Measurements from ENCODE around the gene TTF2. TPM values are rescaled to one million over a fixed set of nuclear protein-coding genes. Genes with fewer than 3 reads are reported as not detected.

Gene TTF2
- polyA plus RNA-seq, 1 donor (not counting 4 experiments of a cell fraction or from before 2014, with no cell fraction given): 23.0 TPM

DNA sequence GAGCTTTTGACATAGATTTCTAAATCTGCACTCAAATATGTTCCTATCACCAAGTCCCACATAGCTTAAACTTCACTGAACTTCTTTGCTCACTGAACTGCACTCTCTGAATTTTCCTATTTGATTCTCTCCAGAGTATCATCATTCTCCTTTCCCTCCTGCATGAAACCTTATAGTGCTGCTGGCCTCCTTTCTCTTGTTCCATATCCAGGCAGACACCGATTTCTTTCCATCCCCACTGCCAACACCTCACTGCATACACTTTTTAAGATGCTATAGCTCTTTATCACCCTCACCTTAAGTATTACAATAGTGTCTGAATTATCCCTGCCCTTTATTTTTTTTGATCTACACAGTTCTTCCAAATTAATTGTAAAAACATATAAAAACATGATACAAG lies 64.5 kb downstream of the TTF2 start:
- H4K20me1 ChIP-seq (ENCODE audit: control insufficient read depth, extremely low read depth, insufficient read depth, low read length): no peaks in the 10 kb centered on the region
- no peak for TF ChIP-seq EZH2 (IDR thresholded peaks at IDR 0.05; ENCODE audit: low read length)
- TF ChIP-seq, protein P1, sequence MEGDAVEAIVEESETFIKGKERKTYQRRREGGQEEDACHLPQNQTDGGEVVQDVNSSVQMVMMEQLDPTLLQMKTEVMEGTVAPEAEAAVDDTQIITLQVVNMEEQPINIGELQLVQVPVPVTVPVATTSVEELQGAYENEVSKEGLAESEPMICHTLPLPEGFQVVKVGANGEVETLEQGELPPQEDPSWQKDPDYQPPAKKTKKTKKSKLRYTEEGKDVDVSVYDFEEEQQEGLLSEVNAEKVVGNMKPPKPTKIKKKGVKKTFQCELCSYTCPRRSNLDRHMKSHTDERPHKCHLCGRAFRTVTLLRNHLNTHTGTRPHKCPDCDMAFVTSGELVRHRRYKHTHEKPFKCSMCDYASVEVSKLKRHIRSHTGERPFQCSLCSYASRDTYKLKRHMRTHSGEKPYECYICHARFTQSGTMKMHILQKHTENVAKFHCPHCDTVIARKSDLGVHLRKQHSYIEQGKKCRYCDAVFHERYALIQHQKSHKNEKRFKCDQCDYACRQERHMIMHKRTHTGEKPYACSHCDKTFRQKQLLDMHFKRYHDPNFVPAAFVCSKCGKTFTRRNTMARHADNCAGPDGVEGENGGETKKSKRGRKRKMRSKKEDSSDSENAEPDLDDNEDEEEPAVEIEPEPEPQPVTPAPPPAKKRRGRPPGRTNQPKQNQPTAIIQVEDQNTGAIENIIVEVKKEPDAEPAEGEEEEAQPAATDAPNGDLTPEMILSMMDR (optimal IDR thresholded peaks at IDR 0.05 in 1 of 3, IDR thresholded peaks at IDR 0.05 in 1 of 3, conservative IDR thresholded peaks at IDR 0.05 in 1 of 3; ENCODE audit: extremely low read depth in 1 of 3, insufficient read depth in 2 of 3, low read length in 3 of 3): no peak
- no peaks in the 10 kb centered on the region for H3K79me2 ChIP-seq (ENCODE audit: control insufficient read depth, insufficient read depth, low read length)
- H3K9me1 ChIP-seq (ENCODE audit: control insufficient read depth, extremely low read depth, insufficient read depth, low read length): peaks cover 2% of the 10 kb centered on the region
- H2AFZ ChIP-seq (ENCODE audit: control insufficient read depth, low read length): no peak overlapping the region
- no peak for DNase-seq (ENCODE audit: low read depth, low spot score)
- H3K4me1 ChIP-seq (ENCODE audit: control insufficient read depth, extremely low read depth, insufficient read depth, low read length): peaks cover 12% of the 10 kb centered on the region
- H3K4me3 ChIP-seq (ENCODE audit: control insufficient read depth in 2 of 3, extremely low read depth in 1 of 3, insufficient read depth in 2 of 3, low read depth in 1 of 3, low read length in 3 of 3): no peak overlapping the region
- H3K27ac ChIP-seq (ENCODE audit: control insufficient read depth, insufficient read depth, low read length): no peak overlapping the region
- no peaks in the 10 kb centered on the region for H3K36me3 ChIP-seq (ENCODE audit: control insufficient read depth in 2 of 2, extremely low read depth in 1 of 2, insufficient read depth in 2 of 2, low read length in 2 of 2)
- peaks cover 12% of the 10 kb centered on the region for H3K27me3 ChIP-seq (ENCODE audit: control insufficient read depth, extremely low read depth, insufficient read depth, low read length)
- no peak overlapping the region for H3K9ac ChIP-seq (ENCODE audit: control insufficient read depth, extremely low read depth, insufficient read depth, low read length)
- FAIRE-seq: no peak
- H3K4me2 ChIP-seq (ENCODE audit: control insufficient read depth, extremely low read depth, insufficient read depth, low read depth, low read length): no peak overlapping the region
- no peaks in the 10 kb centered on the region for H3K9me3 ChIP-seq (ENCODE audit: control insufficient read depth, low read depth, low read length)
- dilution Hi-C loops (cut with MboI; ENCODE audit: extremely low pct_ligation_motif_present, low sequenced_read_pairs): no loop called here

DNA sequence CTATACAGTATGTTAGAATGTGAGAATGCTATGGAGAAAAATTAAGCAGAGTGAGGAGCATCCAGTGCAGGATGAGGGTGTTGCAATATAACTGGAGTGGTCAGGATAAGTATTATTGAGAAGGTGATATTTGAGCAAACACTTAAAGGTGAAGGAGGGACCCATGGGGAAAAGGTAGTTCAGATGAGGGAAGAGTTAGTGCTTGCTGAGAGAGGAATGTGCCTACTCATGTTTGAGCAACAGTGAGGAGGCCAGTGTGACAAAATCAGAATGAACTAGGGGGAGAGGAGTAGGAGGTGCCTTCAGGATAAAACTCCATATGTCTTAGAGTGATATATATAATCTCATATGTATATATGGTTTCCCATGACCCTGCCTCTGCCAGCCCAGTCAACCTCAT lies 67.7 kb downstream of the TTF2 start:
- TF ChIP-seq, protein P1 (optimal IDR thresholded peaks at IDR 0.05 in 1 of 3, IDR thresholded peaks at IDR 0.05 in 1 of 3, conservative IDR thresholded peaks at IDR 0.05 in 1 of 3; ENCODE audit: extremely low read depth in 1 of 3, insufficient read depth in 2 of 3, low read length in 3 of 3): no peak
- TF ChIP-seq EZH2 (IDR thresholded peaks at IDR 0.05; ENCODE audit: low read length): no peak
- no peak overlapping the region for H2AFZ ChIP-seq (ENCODE audit: control insufficient read depth, low read length)
- DNase-seq (ENCODE audit: low read depth, low spot score): no peak

More for the DNA sequence above, 67.7 kb downstream of the TTF2 start:
- no peaks in the 10 kb centered on the region for H4K20me1 ChIP-seq (ENCODE audit: control insufficient read depth, extremely low read depth, insufficient read depth, low read length)
- H3K27ac ChIP-seq (ENCODE audit: control insufficient read depth, insufficient read depth, low read length): no peak overlapping the region
- no peaks in the 10 kb centered on the region for H3K4me1 ChIP-seq (ENCODE audit: control insufficient read depth, extremely low read depth, insufficient read depth, low read length)
- H3K27me3 ChIP-seq (ENCODE audit: control insufficient read depth, extremely low read depth, insufficient read depth, low read length): peaks cover 12% of the 10 kb centered on the region
- no peaks in the 10 kb centered on the region for H3K9me1 ChIP-seq (ENCODE audit: control insufficient read depth, extremely low read depth, insufficient read depth, low read length)
- no peak overlapping the region for H3K4me2 ChIP-seq (ENCODE audit: control insufficient read depth, extremely low read depth, insufficient read depth, low read depth, low read length)
- FAIRE-seq: no peak
- no peaks in the 10 kb centered on the region for H3K79me2 ChIP-seq (ENCODE audit: control insufficient read depth, insufficient read depth, low read length)
- no peak overlapping the region for H3K4me3 ChIP-seq (ENCODE audit: control insufficient read depth in 2 of 3, extremely low read depth in 1 of 3, insufficient read depth in 2 of 3, low read depth in 1 of 3, low read length in 3 of 3)
- no peak overlapping the region for H3K9ac ChIP-seq (ENCODE audit: control insufficient read depth, extremely low read depth, insufficient read depth, low read length)
- dilution Hi-C loops (cut with MboI; ENCODE audit: extremely low pct_ligation_motif_present, low sequenced_read_pairs): no loop called here
- no peaks in the 10 kb centered on the region for H3K36me3 ChIP-seq (ENCODE audit: control insufficient read depth in 2 of 2, extremely low read depth in 1 of 2, insufficient read depth in 2 of 2, low read length in 2 of 2)
- no peaks in the 10 kb centered on the region for H3K9me3 ChIP-seq (ENCODE audit: control insufficient read depth, low read depth, low read length)

Measured in keratinocyte (primary cell).